Suppressor macrophage (primary cell): ENCODE measurements around the gene GPALPP1.
"Not testable (repeated sequence)": the region's sequence is repeated elsewhere in the genome, so short reads cannot be mapped to it uniquely, and the experiment has no call there.

Experiments
- DNase-seq, 4 experiments: peaks; one replicate each; pipeline ENCODE4 v3.0.0-alpha.2; 2020 to 2022

The GPALPP1 gene

DNA sequence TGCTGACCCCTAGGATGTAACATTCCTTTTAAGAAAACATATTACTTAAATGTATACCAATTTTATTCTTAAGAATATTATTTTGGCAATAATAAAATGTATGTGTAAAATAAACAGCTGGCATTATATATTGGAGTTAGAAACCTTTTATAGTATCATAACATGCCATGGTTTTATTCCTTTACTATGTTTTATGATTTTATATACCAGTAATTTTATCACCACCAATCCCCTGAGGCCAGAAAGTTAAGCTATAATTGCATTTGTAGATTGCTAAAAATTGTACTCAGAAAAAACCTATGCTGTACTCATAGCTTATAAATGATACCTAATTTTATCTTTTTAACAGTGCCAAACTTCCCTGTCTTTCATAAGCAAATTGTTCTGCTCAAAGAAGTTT is 17.9 kb downstream of the GPALPP1 start:
- no peak for DNase-seq

DNA sequence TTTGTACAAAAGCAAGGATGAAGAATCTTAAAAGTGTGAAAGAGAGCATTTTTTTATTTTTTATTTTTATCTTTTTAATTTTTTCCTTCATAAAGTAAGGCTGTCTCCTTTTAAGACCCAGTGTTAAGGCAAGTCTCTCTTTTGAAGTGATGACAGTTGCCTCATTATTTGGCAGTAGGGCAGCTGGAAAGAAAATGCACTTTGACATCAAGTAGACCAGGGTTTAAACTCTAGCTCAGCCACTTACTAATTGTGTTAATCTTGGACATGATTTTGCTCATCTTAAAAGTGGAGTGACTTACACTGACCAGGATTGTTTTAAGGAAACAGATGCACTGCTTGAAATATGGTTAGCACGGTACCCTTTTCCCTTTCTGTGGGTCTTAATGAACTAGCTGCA is 18.5 kb downstream of the GPALPP1 start:
- DNase-seq: no peak

DNA sequence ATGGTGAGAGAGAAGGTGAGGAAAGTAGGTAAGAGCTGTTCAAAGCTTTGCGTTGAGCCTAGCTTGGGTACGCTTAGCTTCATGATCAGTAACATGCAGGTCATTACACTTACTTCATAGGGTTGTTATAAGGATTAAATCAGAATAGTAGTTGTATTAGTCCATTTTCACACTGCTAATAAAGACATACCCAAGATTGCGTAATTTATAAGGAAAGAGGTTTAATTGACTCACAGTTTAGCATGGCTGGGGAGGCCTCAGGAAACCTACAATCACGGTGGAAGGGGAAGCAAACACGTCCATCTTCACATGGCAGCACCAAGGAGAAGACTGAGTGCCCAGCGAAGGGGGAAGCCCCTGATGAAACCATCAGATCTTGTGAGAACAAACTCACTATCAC is 21.9 kb downstream of the GPALPP1 start:
- no peak for DNase-seq

DNA sequence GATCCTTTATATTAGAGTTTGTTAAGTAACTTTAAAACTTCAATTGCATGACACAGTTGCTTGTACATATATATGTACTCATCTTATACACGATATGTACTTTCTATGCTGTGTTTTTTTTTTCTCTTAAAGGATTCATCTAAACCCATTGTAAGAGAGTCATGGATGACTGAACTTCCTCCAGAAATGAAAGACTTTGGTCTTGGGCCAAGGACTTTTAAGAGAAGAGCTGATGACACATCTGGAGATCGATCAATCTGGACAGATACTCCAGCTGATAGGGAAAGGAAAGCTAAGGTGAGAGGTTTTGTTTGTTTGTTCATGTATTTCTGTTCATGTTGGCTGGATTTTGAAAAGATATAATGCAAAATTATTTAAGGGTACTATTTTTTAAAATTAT is 26.0 kb downstream of the GPALPP1 start:
- DNase-seq: no peak

DNA sequence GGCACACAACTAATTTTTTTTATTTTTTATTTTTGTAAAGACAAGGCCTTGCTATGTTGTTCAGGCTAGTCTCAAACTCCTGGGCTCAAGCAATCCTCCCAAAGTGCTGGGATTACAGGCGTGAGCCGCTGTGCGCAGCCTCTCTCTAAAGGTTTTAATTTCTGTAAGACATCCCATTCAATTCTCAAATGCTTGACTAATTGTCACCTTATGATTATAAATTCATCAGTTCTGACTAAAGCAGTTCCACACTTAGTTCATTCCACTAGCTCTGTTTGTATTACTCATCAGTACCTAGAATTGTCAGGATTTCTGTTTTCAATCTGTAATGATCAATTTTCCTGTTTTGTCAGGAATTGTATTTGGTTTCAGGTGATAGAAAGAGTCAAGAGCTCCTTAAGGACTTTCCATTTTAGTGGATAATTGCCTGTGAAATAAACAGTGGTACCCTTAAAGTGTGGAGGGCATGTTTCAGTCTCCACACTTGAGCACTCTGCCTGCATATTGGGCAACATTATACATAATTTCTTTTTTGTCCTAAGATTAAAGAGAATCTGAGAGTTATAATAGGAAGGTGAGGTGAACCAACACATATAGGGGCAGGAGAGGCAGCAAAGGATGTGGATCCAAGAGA is 27.6 kb downstream of the GPALPP1 start:
- no peak for DNase-seq

DNA sequence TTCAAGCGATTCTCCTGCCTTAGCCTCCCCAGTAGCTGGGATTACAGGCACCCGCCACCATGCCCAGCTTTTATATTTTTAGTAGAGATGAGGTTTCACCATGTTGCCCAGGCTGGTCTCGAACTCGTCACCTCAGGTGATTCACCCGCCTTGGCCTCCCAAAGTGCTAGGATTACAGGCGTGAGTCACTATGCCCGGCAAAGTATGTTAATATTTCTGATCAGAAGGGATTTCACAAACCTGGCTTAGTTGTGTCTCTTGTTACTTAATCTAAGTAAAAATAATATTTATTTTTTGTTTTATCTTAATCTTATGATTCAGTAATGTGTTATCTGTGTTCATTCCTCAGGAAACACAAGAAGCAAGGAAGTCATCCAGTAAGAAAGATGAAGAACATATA is 30.6 kb downstream of the GPALPP1 start:
- not testable (repeated sequence) for DNase-seq

DNA sequence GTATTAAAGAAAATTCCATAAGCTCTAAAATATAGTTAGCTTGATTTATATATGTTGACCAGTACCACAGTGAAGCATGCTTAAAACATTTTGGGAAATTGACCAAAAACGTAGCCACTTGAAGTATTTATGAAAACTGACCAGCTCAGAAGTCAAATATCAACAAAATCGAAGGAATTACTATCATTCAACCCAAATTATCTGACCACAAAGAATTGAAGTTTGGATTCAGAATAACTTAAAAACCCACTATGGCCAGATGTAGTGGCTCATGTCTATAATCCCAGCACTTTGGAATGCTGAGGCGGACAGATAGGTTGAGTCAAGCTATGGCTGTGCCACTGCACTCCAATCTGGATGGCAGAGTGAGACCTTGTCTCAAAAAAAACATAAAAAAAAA is 31.9 kb downstream of the GPALPP1 start:
- DNase-seq: no peak

DNA sequence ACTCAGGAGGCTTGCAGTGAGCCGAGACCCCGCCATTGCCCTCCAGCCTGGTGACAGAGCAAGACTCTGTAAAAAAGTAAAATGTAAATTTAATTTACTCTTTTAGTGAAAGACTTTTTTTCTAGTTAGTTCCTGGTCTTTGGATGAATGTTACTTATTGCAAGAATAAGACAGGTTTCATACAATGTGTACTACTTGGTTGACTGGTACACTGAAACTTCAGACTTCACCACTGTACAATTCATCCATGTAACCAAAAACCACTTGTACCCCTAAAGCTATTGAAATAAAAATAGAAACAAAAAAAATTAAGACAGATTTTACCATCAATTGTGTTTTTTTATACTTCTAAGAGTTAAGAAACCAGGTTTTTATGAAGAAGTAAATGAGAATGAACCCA is 35.5 kb downstream of the GPALPP1 start:
- DNase-seq: no peak

DNA sequence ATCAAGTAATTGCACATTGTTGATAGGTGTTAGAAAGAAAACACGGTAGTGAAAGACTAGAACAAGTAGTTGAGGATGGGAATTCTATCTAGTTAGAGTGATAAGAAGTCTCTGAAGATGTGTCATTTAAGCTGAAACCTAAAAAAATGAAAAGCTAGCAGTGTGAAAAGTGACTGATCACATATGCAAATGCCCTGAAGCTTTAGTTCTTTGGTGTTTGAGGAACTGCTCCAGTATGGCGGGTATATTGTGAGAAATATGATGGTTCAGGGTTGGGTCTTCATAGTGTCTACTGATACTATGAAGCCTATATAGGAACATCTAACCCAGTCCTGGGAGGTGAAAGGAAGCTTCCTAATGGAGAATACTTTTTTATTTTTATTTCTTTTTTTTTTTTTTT is 45.0 kb downstream of the GPALPP1 start:
- DNase-seq: no peak

DNA sequence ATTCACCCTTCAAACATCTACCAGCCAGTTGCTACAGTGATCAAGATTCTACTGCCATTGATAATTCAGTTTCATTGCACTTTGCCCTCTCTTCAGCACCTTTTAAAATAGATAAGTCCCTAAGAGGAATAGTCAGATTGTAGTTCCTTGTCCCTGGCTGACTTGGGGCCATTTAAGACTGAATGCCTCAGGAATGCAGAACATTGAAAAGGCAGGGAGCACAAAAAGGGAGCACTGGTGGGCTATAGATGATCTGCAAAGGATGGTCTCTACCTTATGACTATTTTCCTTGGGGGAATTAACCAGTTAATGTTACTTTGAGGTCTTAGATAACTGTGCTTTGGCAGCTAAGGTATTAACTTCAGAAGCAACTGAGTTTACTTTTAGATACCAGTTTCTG is 46.9 kb downstream of the GPALPP1 start:
- DNase-seq: no peak

DNA sequence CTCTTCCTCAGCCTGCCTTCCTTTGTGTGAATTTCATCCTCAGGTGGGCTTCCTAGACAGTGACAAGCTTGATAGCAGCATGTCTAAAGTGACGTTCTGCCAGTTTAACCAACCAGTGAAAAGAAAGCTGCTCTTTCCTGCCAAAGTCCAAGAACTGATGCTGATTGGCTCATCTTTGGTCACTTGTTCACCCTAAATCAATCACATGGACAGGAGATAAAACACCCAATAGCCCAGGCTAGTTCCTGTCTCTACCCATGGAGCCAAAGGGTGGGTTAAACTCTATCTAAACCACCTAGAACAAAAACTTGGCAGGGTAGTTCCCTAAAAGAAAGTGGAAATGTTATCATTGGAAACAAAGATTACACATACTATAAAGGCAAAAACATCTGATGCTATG is 50.8 kb downstream of the GPALPP1 start:
- no peak for DNase-seq

DNA sequence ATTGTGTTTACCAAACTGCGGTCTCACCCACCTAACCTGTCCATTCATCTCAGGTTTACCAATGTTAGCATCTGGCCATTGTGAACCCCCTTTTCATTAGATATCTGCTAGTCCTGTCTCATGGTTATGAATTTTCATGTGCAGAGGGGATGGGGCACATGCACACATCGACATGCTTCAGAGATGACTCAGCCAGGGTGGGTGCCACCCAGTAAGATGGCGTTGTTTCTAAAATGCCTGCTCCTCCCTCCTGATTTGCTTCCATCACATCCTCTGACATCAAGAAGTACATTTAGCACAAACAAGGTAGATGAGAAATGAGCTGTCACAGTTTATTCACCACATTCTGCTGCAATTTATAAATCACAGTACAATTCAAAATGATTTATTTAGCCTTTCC is 51.3 kb downstream of the GPALPP1 start:
- DNase-seq: no peak

DNA sequence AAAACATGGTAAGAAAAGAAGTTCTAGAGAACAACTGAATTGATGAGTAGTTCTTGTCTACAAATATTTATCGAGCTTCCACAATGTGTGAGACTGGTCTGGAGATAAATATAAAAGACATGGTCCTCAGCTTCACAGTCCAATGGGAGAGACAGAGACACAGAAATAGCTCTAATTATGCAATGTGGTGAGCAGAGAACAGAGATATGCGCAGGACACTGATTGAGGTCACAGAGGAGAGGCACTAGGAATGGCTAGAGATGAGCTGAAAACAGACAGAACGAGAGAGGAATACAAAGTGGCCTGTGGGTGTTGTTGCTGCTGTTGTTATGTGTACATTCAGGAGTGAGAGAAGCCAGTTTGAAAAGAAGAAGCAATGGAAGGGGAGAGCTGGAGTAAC is 53.2 kb downstream of the GPALPP1 start:
- no peak for DNase-seq

DNA sequence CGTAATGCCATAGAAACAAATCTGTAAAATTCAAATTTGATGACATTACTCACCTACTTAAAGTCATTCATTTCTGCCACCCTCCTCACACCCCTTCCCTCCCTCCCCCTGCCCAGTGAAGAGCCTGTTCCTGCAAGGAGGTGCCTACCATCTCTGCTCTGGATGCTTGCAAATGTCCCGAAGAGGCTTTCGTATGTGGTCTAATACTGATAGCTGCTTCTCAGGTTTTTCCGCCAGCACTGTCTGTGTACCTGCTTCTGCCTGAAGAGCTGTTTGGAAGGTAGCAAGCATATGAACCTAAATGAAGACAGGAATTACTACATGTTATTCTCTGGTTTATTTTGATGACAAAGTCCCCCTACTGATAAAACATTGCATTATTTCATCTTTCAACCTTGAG is 57.1 kb downstream of the GPALPP1 start:
- DNase-seq: no peak

DNA sequence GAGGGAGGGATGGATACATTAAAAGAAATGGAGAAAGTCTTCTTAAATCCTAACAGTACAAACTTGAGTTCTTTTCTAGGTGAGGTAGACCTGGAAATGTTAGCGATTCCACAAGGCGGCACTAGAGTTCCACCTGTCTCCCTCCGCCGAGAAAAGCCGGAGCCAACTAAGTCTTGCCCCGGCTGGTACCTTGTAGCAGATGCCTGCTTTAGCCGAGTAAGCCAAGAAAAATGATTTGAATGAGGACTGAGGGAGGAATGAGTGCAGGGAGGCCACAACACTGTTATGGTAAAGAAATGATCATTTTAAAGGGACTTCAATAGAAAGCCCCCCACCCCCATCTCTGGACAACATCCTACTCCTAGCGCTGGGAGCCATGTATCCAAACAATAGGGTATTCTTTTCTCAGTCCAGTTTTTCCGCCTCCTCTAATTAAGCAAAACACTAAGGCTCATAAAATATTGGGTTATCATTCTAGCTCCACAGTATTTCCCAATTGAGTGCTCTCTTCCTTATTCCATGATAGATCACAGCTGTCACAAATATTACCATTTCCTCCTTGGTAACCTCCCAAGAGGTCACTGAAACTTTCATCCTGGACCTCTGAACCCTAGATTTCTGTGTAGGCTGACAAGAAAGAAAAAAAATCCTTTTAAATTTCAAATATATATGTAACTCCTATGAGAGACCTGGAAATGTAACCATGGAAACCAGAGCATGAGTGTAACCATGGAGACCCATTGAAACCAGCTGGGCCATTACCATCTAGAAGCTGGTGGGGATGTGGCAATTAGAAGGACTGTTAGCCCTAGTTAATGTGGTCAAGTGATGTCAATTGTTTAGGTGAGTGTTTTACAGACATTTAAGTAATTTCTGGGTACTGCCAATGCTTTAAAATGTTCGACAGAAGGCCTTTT is 58.3 kb downstream of the GPALPP1 start:
- peak; percentile 83 to 89 (median 86) for DNase-seq

DNA sequence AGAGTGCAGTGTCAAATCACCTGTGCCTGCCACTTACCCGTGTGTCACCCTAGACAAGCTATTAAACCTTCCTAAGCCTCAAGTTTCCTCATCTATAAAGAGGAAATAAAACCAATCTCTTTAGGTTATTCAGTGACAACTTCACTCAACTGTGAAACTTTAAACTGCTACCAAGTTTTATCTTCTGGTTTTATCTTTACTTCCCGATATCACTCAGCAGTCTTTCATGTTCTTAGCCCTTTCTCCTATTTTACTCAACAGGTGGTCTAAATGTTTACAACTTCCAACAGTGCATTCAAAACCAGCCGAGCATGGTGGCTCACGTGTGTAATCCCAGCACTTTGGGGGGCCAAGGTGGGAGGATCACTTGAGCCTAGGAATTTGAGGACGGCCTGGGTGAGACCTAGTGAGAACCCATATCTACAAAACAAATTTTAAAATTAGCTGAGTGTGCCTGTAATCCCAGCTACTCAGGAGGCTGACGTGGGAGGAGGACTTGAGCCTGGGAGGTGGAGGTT is 59.6 kb downstream of the GPALPP1 start:
- no peak for DNase-seq

DNA sequence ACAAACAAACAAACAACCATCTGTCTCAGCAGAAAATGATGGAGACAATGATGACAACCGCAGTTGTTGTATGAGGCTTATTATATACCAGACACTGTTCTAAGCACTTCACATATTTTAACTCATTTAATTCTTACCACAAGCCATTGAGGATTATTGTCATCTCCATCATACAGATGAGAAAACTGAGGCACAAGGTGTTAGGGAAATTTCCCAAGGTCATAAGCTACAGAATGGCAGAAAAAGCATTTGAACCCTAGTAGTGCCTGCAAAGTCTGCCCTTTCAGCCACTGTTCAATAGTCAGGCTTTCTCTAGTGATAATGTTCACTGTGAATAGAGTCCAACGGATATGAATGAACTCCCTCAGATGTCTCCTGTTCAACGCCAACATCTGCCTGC is 60.1 kb downstream of the GPALPP1 start:
- no peak for DNase-seq

DNA sequence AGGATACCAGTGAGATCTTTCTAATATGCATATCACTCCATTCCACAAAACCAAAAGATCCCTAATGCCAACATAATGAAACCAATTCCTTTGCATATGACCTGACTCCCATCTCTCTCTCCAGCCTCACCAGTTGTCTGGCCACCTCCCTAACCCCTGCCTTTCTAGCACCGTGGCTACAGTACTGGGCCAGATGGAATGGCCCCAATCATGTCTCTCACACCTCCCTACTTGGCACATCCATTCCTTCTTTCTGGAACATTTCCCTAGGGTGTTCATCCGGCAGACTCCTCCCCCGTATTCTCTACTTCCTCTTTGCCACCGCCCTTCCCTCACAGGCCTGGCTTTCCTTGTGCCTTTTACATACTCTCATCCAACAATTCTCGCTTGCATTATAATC is 62.0 kb downstream of the GPALPP1 start:
- DNase-seq: peak in 3 of 4 experiments; percentile 32 to 51 (median 45)

DNA sequence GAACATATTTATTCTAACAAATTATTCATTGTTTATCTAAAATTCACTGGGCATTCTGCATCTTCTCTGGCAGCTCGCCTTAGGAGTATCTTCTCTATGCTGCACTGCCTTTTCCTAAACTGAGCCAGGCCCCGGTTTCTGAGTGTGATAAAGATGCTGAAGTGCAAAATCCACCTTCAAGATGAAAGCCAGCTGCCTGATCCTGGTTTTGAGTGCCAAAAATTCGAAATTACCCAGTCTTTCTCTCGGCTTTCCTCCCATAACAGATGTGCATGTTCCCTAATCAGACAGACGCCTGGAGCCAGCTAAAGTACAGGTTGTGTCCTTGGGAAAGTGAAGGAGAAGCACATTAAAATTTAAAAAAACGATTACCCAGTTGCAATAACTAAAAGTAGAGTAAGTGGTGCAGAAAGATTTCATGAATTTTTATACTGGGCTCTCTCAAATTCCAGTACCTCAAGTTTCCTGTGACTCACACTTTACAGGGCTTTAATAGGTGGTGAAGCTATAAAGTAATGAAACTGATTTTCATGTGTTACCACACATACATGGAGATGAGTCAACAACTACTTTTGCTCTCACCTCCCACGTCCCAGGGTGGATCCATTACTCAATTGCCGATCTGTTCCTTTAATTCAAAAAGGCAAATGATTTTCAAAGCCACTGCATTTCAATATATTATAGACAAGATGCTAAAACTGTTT is 66.0 kb downstream of the GPALPP1 start:
- peak; percentile 62 to 87 (median 76) for DNase-seq

DNA sequence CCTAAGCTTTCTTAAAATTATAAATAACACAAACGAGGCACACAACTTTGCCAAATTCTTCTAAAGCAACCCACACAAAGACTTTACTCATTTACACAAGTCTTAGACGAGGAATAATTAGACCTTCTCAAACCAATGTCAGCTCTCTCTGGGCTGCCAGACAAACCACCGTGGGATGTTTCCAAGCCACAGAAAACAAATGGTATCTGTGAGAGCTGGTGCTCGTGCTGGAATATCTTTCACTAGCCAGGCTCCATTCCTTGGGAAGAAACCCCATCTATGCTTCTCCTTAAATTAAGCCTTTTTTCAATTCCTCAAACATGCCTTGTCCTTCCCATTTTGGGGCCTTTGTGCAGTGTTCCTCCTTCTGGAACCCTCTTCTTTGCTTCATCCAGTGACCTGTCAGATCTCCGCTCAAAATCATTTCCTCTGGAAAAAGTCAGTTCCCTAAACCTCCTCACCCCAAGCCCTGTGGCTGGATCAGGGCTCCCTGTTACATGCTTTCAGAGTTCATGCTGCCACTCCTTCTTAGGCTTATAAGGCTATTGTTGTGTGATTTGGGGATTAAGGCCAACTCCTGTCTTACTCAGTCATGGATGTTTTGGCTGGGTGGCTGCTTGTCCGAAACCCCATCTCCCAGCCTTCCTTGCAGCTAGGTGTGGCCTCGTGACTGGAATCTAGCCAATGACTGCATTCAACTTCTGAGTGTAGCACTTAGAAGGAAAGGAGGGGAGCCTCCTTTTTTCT is 66.7 kb downstream of the GPALPP1 start:
- peak; percentile 54 to 71 (median 70) for DNase-seq

DNA sequence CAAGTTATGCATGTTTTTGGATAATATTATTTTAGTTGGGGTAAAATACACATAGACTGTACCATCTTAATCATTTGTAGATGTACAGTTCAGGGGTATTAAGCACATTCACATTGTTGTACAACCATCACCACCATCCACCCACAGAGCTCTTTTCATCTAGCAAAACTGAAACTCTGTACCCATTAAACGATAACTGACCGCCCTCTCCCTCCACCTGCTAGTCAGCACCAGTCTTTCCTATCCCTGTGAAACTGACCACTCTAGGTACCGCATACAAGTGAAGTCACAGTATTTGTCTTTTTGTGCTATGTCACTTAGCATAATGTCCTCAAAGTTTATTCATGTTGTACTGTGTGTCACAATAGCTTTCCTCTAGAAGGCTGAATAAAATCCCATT is 70.7 kb downstream of the GPALPP1 start:
- DNase-seq: no peak

DNA sequence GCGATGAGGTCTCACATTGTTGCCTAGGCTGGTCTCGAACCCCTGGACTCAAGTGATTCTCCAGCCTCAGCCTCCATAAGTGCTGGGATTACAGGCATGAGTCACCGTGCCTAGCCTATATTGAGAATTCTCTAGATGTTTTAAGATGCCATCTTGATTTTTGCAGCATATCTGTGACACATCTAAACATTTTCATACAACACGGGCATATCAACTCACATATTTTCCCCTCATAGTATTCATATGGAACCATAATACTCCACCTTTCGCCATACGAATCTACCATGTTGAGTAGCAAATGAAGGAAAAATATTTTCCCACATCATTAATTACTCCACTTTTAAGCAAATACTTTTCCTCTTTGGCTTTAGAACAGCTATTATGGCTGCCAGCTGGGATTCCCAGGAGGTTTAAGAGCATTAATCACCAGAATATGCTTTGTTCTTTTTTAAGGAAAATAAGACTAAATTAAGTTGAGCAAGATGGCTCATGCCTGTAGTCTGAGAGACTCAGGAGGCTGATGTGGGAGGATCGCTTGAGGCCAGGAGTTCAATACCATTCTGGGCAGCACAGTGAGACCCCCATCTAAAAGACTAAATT is 74.0 kb downstream of the GPALPP1 start:
- no peak for DNase-seq
